Stimulated activated CD8-positive, alpha-beta memory T cell treated with anti-CD3 and anti-CD28 coated beads, Interleukin-12 subunit alpha, Interleukin-12 subunit beta, amount 100 ng/mL, for 4 hours (primary cell): ENCODE data around the gene SLC26A6.

Source experiments
- DNase-seq: peaks from one replicate; pipeline ENCODE4 v3.0.0-alpha.2; 2020; ENCODE audit warnings: low read depth

SLC26A6 gene

DNA sequence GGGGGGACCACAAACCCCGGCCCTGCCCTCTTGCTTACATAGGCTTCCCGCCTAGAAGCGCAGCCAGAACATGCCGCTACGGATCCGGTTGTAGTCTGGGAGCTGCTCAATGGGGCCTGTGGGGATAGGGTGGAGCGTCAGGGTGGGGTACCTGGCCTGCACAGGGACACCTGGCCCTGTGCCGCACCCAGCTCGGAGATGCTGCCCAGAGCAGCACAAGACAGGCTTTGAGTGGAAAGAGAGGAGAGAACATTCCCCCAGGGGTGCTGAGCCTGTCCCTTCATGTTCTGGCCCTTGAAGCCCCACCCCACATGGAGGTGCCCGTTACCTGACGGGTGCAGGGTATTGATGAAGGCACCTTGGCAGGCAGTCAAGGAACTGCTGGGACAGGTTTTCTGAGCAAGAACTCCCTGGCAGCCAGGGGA, 36.2 kb downstream of the SLC26A6 start:
- no peak for DNase-seq

DNA sequence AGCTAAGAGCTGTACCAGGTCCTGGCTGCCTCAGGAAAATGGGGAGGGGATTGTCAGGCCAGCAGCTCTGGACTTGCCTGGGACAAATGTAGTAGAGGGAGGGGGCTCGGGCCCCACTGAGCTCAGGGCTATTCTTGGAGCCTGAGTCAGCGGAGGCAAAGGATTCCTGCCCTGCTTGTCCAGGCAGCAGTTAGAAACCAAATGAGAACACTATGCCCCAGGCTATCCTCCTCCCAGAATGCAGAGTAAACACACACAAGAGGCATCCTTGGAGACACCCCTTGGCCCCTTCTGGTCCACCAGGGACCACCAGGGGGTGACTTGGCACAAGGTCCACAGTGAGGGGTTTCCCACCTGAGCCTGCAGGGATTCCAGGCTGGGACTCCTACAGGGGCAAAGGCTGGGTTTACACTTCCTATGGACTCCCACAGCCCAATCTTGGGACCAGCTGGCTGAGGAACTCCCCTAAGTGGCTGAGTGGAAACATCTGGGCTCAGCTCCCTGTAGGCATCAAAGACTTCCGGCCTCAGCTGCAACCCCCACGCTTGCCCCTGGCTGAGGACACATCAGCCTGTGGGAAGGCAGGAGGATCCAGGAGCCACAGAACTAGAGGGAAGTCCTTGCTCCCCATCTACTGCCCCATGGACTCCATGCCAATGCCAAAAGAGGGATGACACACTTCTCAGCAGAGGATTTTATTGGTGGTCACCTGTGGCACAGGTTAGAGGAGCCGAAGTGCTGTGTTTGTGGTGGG, 36.8 kb downstream of the SLC26A6 start:
- DNase-seq = no peak

GRCh38 chr3:48597408-48597800, 37.9 kb downstream of the SLC26A6 start:
- DNase-seq = no peak

- no peak for DNase-seq
These were observed 38.4 kb downstream of the SLC26A6 start for GRCh38 chr3:48596676-48597407.

DNA sequence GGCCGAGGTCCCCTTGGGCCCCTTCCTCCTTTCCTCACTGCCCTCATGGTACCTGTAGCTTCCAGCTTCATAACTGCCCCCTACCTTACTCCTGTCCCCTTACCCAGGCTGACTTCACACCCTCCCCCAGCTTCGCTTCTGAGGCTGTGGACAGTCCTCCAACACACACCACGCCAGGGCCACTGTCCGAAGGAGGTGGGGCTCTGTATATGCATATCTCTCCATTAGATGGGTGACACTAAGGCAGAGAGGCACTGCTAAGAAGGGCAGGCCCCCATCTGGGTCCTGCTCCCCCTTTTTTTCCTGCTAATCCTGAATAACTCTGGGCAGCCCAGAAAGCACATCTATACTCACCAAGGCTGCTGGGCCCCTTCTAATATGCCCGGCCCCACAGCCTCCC, 39.1 kb downstream of the SLC26A6 start:
- DNase-seq = no peak

DNA sequence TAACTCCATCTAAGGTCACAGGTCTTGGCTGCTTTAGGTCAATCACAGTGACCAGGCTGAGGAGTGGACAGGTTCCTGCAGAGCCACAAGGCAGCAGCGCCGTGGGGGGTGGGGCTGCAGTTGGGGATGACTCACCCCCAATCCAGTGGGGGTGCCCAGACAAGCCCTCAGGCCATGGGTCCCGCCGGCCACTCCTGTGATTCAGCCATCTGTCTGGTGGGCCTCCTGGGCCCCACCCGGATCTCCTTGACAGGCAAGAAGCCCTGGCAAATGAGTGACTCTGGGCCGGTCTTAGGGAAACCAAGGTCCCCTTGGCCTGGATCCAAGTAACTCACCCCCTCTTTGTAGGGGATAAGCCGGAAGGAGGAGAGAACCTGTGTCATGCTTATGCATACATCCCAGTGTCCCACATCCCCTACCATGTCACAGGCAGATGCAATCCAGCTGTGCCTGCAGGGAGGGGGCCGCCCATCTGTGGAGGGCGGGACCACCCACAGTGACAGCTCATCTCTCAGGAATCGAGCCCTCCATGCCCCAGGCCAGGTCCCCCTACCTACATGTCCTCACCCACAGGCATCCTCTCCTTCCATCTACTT, 39.6 kb downstream of the SLC26A6 start:
- DNase-seq = no peak

DNA sequence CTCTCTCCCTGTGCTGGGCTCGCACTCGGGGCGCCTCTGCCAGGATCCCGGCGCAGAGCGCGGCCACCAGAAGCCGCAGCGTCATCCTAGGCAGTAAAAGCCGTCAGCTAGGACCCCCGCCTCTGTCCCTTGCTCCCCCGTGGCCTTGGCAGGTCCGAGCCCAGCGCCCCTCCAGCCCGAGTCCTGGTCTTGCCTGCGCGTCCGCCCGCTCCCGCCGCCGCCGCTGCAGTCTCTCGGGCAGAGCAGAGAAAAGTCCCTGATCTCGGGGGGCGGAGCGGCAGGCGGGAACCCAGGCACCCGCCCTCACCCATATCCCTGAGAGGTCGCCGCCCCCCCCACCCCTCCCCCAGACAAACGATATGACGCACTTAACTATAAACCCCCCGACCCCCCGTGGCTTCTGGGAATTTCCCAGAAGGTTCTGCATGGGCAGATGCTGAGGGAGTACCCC, 40.2 kb downstream of the SLC26A6 start, which contains the start of gene COL7A1:
Gene COL7A1 (minus strand): TSS at position 255 of the 451 bp plus-strand sequence. CDS start 170 bp downstream, at position 85.
- no peak for DNase-seq

- no peak for DNase-seq
These were observed 40.7 kb downstream of the SLC26A6 start for GRCh38 chr3:48594417-48595049.

DNA sequence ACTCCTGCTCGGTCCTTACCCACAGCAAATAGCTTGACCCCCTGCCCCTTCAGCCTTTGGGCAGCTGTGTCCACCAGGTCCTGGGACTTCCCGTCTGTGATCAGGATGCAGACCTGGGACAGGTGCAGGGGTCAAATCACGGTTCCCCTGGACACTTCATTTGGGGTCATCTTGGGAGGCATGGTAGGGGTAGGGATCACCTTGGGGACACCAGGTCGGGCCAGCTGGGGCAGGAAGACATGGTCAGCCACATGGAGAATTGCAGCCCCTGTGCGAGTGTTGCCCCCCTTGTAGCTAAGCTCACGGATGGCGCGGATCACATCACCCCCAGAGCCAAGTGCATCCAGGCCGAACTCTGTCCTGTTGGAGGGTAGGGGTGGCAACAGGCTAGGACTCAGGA, 41.9 kb downstream of the SLC26A6 start:
- no peak for DNase-seq

DNA sequence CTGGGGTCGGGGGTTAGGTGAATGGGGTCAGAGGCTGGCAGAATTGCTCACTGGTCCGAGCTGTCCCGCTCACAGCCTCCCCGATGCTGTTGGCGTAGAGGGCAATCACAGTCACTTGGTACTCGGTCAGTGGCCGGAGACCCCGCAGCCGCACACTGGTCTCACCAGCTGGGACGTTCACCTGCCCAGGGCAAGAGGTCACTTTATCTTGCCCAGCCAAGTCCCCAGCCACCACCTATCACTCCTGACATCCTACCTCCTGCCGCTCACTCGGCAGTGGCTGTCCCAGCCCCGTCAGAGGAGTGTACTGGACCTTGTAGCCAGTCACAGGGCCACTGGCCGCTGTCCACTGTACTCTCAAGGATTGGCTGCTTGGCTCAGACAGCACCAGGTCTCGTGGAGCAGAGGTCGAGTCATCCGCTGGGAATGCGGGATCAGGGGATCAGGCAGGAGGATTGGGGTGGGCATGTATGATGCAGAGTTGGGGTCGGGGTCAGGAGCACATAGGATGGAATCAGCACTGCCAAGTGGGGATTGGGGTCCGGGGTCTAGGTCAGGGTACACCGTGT, 42.7 kb downstream of the SLC26A6 start:
- no peak for DNase-seq

DNA sequence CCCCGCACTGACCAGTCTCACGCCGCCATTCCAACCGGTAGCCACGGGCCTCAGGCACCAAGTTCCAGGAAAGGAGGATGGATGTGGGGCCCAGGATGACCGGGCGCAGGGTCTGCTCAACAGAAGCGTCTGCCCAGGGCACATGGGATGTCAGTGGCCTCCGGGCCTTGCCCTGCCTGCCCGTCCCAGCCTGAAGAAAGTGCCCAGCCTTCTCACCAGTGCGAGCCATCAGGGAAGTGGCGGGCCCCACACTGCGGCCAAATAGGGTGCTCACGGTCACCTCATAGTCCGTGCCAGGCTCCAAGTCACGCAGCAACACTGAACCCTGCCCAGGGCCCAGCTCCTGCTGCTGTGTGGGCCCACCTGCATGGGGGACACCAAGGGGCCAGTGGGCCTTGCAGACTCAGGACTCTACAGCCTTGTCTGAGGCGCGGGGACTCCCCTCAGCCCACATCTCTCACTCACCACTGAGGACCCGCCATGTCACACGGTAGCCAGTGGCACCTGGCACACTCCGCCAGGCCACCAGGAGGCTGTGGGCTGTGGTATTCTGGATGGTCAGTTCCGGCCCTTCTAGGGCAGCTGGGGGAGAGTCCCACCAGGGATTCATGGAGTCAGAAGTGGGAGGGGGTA, 43.3 kb downstream of the SLC26A6 start:
- DNase-seq = no peak

- DNase-seq = no peak
These were observed 43.8 kb downstream of the SLC26A6 start for GRCh38 chr3:48591436-48591835.

DNA sequence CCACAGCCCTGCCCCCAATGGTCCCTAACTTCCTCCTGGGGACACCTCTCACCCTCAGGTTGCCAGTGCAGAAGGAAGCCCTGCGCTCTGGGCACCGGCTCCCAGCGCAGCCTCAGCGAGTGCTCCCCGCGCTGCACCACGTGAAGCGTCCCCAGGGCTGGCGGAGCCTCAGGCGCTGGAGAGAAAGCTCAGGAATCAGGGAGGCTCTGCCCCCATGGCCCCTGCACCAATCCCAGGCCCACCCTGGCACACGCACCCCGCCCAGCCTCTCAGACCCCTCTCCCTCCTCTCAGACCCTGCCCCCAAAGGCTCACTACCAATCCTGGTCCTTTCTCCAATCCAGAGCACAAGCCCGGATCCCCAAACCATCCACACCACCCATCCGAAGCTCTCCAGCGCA, 47.0 kb downstream of the SLC26A6 start:
- no peak for DNase-seq

DNA sequence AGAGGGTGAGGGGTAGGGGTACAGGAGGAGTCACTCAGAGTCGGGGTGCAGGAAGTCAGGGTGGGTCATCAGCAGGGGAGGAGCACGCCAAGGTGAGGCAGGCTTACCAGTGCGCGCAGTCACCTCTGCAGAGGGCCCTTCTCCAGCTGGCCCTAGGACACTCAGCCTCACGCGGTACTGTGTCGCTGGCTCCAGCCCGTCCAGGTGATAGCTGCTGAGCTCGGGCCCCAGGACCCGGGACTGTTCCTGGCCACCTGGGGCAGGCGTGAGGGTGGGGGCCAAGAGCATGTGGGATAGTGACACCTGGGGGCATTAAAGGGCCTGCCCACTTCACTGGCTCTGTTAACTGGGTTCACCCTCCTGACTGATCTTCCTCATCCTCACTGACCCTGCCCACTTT, 47.6 kb downstream of the SLC26A6 start:
- DNase-seq = no peak

DNA sequence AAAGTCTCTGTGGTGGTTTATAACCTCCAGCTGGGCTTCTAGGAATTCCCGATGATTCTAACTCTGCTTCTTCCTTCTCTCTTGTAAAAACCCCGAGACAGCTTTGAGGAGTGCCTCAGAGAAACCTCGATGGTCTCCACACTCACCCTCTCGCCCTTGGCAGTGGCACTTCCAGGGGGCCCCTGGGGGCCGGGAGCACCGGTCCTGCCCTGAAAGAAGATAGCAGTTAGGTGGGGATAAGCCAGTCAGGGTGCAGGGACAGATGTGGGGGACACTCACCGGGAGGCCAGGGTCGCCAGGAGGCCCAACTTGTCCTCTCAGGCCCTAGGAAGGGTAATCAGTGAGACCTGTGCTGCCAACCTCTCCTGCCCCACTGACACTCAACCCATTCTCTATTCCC, 49.9 kb downstream of the SLC26A6 start:
- no peak for DNase-seq

DNA sequence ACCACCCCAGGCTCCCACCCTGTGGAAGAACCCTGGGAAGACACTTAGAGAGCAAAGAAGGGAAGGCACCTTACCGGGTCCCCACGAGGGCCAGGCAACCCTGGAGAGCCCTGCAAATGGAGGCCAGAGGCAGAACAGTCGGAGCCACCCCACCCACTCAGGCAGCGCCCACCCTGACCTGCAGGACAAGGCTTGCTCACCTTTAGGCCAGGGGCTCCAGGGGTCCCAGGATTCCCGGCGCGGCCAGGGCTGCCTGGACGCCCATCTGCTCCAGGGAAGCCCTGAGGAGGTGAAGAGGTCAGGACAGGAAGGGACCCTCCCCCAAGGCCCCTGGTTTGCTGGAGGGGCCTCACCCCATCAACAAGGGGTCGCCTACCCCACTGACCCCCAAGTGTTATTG, 50.4 kb downstream of the SLC26A6 start:
- DNase-seq = no peak

DNA sequence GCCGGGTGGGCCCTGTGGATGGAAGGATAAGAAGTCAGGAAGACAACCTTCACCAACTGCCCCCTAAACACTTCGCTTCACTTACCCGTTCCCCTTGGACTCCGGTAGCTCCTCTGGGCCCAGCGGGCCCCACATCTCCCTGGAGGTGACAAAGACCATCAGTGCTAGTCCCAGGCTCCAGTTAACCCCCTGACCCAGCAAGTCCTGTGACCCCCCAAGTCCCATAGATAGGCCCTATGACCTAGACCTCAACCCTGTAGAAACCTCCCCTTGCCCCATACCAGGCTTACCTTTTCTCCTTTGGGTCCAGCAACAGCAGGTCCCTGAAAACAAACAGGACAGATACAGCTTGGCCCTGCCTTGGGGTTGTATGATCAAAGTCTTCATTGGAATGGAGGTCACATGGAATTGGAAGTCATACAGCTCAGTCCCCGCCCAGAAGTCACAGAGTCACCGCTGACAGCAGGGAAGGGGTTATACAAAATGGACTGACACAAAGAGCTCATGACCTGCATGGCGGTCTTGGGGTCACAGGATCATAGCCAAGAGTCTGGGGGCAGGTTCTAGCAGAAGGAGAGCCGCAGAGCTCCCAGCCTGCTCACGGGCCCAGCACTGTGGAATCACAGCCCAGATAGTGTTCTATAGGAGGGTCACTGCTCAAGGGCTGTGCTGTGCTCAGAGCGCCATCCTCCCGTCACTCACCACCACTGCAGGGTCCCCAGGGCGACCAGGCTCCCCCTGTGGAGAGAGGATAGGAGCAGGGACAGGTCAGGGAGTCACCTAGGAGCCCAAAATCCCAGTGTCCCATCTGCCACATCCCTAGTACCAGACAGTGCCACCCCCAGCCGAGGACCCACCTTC, 53.4 kb downstream of the SLC26A6 start:
- no peak for DNase-seq

- DNase-seq = no peak
These were observed 58.6 kb downstream of the SLC26A6 start for GRCh38 chr3:48576647-48577046.
